ENCODE measurements around the gene HTT.

DNA sequence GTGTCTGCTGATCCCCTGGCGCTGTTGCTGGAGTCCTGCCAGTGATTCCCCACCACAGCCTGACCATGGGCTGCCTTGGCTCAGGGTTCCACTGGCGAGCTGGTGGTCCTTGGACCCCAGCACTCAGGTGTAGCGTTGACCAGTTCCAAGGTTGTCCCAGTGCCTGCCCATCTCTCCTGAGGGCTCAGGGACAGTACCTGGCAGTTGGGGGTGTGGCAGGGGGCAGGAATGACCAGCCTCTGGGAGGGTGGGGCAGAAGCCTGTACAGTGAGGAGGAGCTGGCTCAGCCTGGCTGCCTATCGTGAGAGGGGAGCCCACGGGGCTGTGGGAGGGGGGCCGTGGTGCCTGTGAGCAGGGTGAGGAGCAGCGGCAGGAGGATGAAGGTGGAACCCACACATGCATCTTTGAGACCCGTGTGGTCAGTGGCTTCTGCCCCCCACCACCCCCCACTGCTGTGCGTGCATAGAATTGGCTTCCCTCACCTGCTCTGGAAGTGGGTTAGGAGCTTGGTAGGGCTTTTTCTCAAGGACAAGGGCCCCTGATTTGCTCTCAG lies 161.9 kb downstream of the HTT start:
- TF ChIP-seq POLR2A (IDR thresholded peaks at IDR 0.05) (no peak), POLR2AphosphoS5 (IDR thresholded peaks at IDR 0.05) (no peak)
- TF ChIP-seq, protein P1, sequence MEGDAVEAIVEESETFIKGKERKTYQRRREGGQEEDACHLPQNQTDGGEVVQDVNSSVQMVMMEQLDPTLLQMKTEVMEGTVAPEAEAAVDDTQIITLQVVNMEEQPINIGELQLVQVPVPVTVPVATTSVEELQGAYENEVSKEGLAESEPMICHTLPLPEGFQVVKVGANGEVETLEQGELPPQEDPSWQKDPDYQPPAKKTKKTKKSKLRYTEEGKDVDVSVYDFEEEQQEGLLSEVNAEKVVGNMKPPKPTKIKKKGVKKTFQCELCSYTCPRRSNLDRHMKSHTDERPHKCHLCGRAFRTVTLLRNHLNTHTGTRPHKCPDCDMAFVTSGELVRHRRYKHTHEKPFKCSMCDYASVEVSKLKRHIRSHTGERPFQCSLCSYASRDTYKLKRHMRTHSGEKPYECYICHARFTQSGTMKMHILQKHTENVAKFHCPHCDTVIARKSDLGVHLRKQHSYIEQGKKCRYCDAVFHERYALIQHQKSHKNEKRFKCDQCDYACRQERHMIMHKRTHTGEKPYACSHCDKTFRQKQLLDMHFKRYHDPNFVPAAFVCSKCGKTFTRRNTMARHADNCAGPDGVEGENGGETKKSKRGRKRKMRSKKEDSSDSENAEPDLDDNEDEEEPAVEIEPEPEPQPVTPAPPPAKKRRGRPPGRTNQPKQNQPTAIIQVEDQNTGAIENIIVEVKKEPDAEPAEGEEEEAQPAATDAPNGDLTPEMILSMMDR (IDR thresholded peaks at IDR 0.05) = no peak
